Osteoblast (primary cell): ENCODE measurements around the gene ZNF526. TPM values are rescaled to one million over a fixed set of nuclear protein-coding genes. Genes with fewer than 3 reads are reported as not detected.
A peak's percentile ranks its signal among the peaks of the same experiment; 100 is the strongest.

Experiments
- DNase-seq: peaks from one replicate; pipeline ENCODE4 v3.0.0; 2011; ENCODE audit warnings: low spot score, mixed read lengths; ENCODE audit not compliant: insufficient read length; ENCODE audit errors: missing footprints
- H2AFZ ChIP-seq: 2 replicates; pipeline ENCODE4 v1.6.0; 2011; ENCODE audit warnings: mild to moderate bottlenecking, low read length
- H3K27ac ChIP-seq: 2 replicates; pipeline ENCODE4 v1.5.1; 2011; ENCODE audit warnings: mild to moderate bottlenecking, low read depth, low read length, moderate library complexity
- H3K27me3 ChIP-seq: 2 replicates; pipeline ENCODE4 v1.6.0; 2012; ENCODE audit warnings: mild to moderate bottlenecking, control low read depth, inconsistent platforms, low read length, moderate library complexity; ENCODE audit not compliant: insufficient read depth
- H3K36me3 ChIP-seq: 2 replicates; pipeline ENCODE4 v1.5.1; 2011; ENCODE audit warnings: mild to moderate bottlenecking, low read length, control low read depth, moderate library complexity; ENCODE audit not compliant: insufficient read depth
- H3K4me1 ChIP-seq: 2 replicates; pipeline ENCODE4 v1.5.1; 2011; ENCODE audit warnings: mild to moderate bottlenecking, low read length, control low read depth, moderate library complexity; ENCODE audit not compliant: insufficient read depth
- H3K4me2 ChIP-seq: 2 replicates; pipeline ENCODE4 v1.6.0; 2011; ENCODE audit warnings: mild to moderate bottlenecking, low read length; ENCODE audit not compliant: insufficient read depth
- H3K4me3 ChIP-seq: fragments of 200-600 bp; sonication (generic); 3 replicates; pipeline ENCODE4 v1.5.1; 2012; ENCODE audit warnings: mild to moderate bottlenecking, low read length, inconsistent platforms; ENCODE audit not compliant: insufficient read depth
- H3K79me2 ChIP-seq: 2 replicates; pipeline ENCODE4 v1.6.0; 2012; ENCODE audit warnings: mild to moderate bottlenecking, low read length, control low read depth, inconsistent platforms; ENCODE audit not compliant: insufficient read depth
- H3K9me3 ChIP-seq: 2 replicates; pipeline ENCODE4 v1.5.1; 2011; ENCODE audit warnings: low read depth, low read length, control low read depth
- H4K20me1 ChIP-seq: 2 replicates; pipeline ENCODE4 v1.6.0; 2012; ENCODE audit warnings: mild to moderate bottlenecking, low read length, control low read depth; ENCODE audit not compliant: insufficient read depth
- CTCF ChIP-seq: IDR thresholded peaks from 2 replicates; pipeline ENCODE4 v1.5.1; 2011; ENCODE audit warnings: mild to moderate bottlenecking, low read depth, low read length, moderate library complexity; ENCODE audit errors: extremely low read depth
- total RNA-seq: library from RNA; depleted of rRNA; stranded (reverse); fragments of >200 nt; gene quantifications from 2 replicates; pipeline ENCODE4 v1.2.3, GENCODE V29; 2012

The ZNF526 gene
- total RNA-seq, 1 donor: 11.9 TPM

GRCh38 chr19:42229855-42230351, 9.8 kb downstream of the ZNF526 start:
- peak overlapping the region; percentile 28 for H3K27ac ChIP-seq
- DNase-seq: peak; percentile 92
- TF ChIP-seq CTCF: no peak
- peaks cover 4% of the 10 kb centered on the region for H3K4me1 ChIP-seq
- H2AFZ ChIP-seq: no peak overlapping the region
- no peaks in the 10 kb centered on the region for H3K27me3 ChIP-seq
- H3K79me2 ChIP-seq: peaks cover 62% of the 10 kb centered on the region
- peaks cover 84% of the 10 kb centered on the region for H3K36me3 ChIP-seq
- no peaks in the 10 kb centered on the region for H3K9me3 ChIP-seq
- peaks cover 49% of the 10 kb centered on the region for H4K20me1 ChIP-seq
- H3K4me2 ChIP-seq: no peak overlapping the region
- H3K4me3 ChIP-seq: no peak overlapping the region

GRCh38 chr19:42230571-42230970, 10.5 kb downstream of the ZNF526 start:
- Histone ChIP-seq H3K9me3 (no peaks in the 10 kb centered on the region), H3K4me2 (no peak overlapping the region), H3K27me3 (no peaks in the 10 kb centered on the region), H3K79me2 (peaks cover 62% of the 10 kb centered on the region), H3K4me3 (no peak overlapping the region), H2AFZ (no peak overlapping the region), H4K20me1 (peaks cover 55% of the 10 kb centered on the region), H3K4me1 (peaks cover 4% of the 10 kb centered on the region), H3K27ac (no peak overlapping the region), H3K36me3 (peaks cover 85% of the 10 kb centered on the region)
- peak; percentile 31 for DNase-seq
- TF ChIP-seq CTCF: no peak

GRCh38 chr19:42232435-42232834, 12.3 kb downstream of the ZNF526 start:
- Histone ChIP-seq H3K27ac (no peak overlapping the region), H3K36me3 (peaks cover 81% of the 10 kb centered on the region), H3K79me2 (peaks cover 59% of the 10 kb centered on the region), H4K20me1 (peaks cover 49% of the 10 kb centered on the region), H3K27me3 (no peaks in the 10 kb centered on the region), H3K4me1 (no peaks in the 10 kb centered on the region), H3K4me2 (no peak overlapping the region), H3K4me3 (no peak overlapping the region), H2AFZ (no peak overlapping the region), H3K9me3 (no peaks in the 10 kb centered on the region)
- TF ChIP-seq CTCF: no peak
- DNase-seq: peak; percentile 50

GRCh38 chr19:42233106-42233505, 13.0 kb downstream of the ZNF526 start:
- H3K36me3 ChIP-seq: peaks cover 77% of the 10 kb centered on the region
- peaks cover 49% of the 10 kb centered on the region for H4K20me1 ChIP-seq
- no peaks in the 10 kb centered on the region for H3K4me1 ChIP-seq
- H2AFZ ChIP-seq: no peak overlapping the region
- no peaks in the 10 kb centered on the region for H3K27me3 ChIP-seq
- H3K9me3 ChIP-seq: no peaks in the 10 kb centered on the region
- peaks cover 56% of the 10 kb centered on the region for H3K79me2 ChIP-seq
- H3K4me3 ChIP-seq: no peak overlapping the region
- peak; percentile 79 for DNase-seq
- H3K27ac ChIP-seq: no peak overlapping the region
- no peak for TF ChIP-seq CTCF
- no peak overlapping the region for H3K4me2 ChIP-seq
